NCI-H748 (cell line): Measurements from ENCODE around the gene CDX2.
A peak's percentile ranks its signal among the peaks of the same experiment; 100 is the strongest.

Source experiments
- DNase-seq: peaks from one replicate; lab custom pipeline; 2025; ENCODE audit not compliant: unreplicated experiment; lab: John Stamatoyannopoulos, UW

The CDX2 gene

GRCh38 chr13:27918918-27919658 lies 50.0 kb downstream of the CDX2 start:
- no peak for DNase-seq

- peak; percentile 71 for DNase-seq
These were observed 50.8 kb downstream of the CDX2 start for GRCh38 chr13:27918041-27918917.

GRCh38 chr13:27917121-27917947 lies 51.8 kb downstream of the CDX2 start:
- peak; percentile 92 for DNase-seq

- no peak for DNase-seq
These were observed 53.6 kb downstream of the CDX2 start for GRCh38 chr13:27915301-27916207.

- DNase-seq = no peak
These were observed 56.0 kb downstream of the CDX2 start for GRCh38 chr13:27913160-27913559.

- no peak for DNase-seq
These were observed 57.6 kb downstream of the CDX2 start for GRCh38 chr13:27911521-27911920.
